22Rv1 (cell line): ENCODE results near the gene PARN.

ENCODE experiments used
- CTCF ChIP-seq: fragments of 450-650 bp; IDR thresholded peaks from 2 replicates; pipeline ENCODE4 v1.5.1; 2017; ENCODE audit warnings: mild to moderate bottlenecking
- ZFX ChIP-seq: fragments of 450-650 bp; IDR thresholded peaks from 2 replicates; pipeline ENCODE4 v1.6.1; 2017; ENCODE audit warnings: antibody characterized with exemption, borderline replicate concordance

GRCh38 chr16:14530046-14530445, 100.0 kb downstream of the PARN start:
- no peak for TF ChIP-seq CTCF
- TF ChIP-seq ZFX = no peak
